Neural cell (in vitro differentiated cells): ENCODE measurements around the gene MRPL58. TPM values are rescaled to one million over a fixed set of nuclear protein-coding genes. Genes with fewer than 3 reads are reported as not detected.

Experiments
- H2AFZ ChIP-seq: fragments of 200-600, 300-800 bp; sonication (generic), shearing (Covaris generic); 2 replicates; pipeline ENCODE4 v1.6.0; 2014; ENCODE audit warnings: low read depth, mild to moderate bottlenecking, antibody characterized with exemption, low read length, moderate library complexity
- H3F3A ChIP-seq: fragments of 200-600 bp; shearing (Covaris generic); 2 replicates; pipeline ENCODE4 v1.6.1; 2016; ENCODE audit warnings: mild to moderate bottlenecking, moderate library complexity, mixed read lengths, antibody characterized with exemption, low read length; ENCODE audit not compliant: insufficient read depth, poor library complexity, severe bottlenecking
- H3K27ac ChIP-seq: fragments of 200-600, 300-800 bp; sonication (generic), shearing (Covaris generic); 2 replicates; pipeline ENCODE4 v1.5.1; 2014; ENCODE audit warnings: mild to moderate bottlenecking, low read length, moderate library complexity
- H3K27me3 ChIP-seq: fragments of 300-800, 200-600 bp; sonication (generic), shearing (Covaris generic); 2 replicates; pipeline ENCODE4 v1.6.0; 2014; ENCODE audit warnings: mild to moderate bottlenecking, low read depth, low read length, moderate library complexity; ENCODE audit not compliant: insufficient read depth
- H3K36me3 ChIP-seq: fragments of 300-800, 200-600 bp; sonication (generic), shearing (Covaris generic); 2 replicates; pipeline ENCODE4 v1.5.1; 2014; ENCODE audit warnings: mild to moderate bottlenecking, antibody characterized with exemption, low read length, moderate library complexity; ENCODE audit not compliant: insufficient read depth
- H3K4me2 ChIP-seq: fragments of 300-800, 200-600 bp; sonication (generic), shearing (Covaris generic); 2 replicates; pipeline ENCODE4 v1.6.0; 2014; ENCODE audit warnings: mild to moderate bottlenecking, low read length
- H3K4me3 ChIP-seq: fragments of 300-800, 200-600 bp; sonication (generic), shearing (Covaris generic); 2 replicates; pipeline ENCODE4 v1.5.1; 2014; ENCODE audit warnings: mild to moderate bottlenecking, low read length, moderate library complexity
- H3K79me2 ChIP-seq: fragments of 200-600 bp; shearing (Covaris generic); replicated peaks from 2 replicates; pipeline ENCODE4 v1.6.0; 2014; ENCODE audit warnings: mild to moderate bottlenecking, low read length, moderate library complexity; ENCODE audit not compliant: insufficient read depth
- H3K9ac ChIP-seq: fragments of 300-800, 200-600 bp; sonication (generic), shearing (Covaris generic); 2 replicates; pipeline ENCODE4 v1.6.1; 2016; ENCODE audit warnings: mild to moderate bottlenecking, low read length, mixed read lengths
- H3K9me2 ChIP-seq: fragments of 200-600 bp; shearing (Covaris generic); 2 replicates; pipeline ENCODE4 v1.6.1; 2016; ENCODE audit warnings: mild to moderate bottlenecking, low read length, mixed read lengths; ENCODE audit not compliant: insufficient read depth
- H3K9me3 ChIP-seq: fragments of 200-600, 300-800 bp; sonication (generic), shearing (Covaris generic); 2 replicates; pipeline ENCODE4 v1.6.1; 2016; ENCODE audit warnings: mild to moderate bottlenecking, mixed run types, low read length, moderate library complexity, mixed read lengths
- H4K20me1 ChIP-seq: fragments of 200-600 bp; shearing (Covaris generic); 2 replicates; pipeline ENCODE4 v1.6.1; 2016; ENCODE audit warnings: mild to moderate bottlenecking, mixed run types; ENCODE audit not compliant: insufficient read depth
- CTCF ChIP-seq: fragments of 450-650 bp; IDR thresholded peaks from 2 replicates; pipeline ENCODE4 v1.5.1; 2014; ENCODE audit warnings: antibody characterized with exemption, mild to moderate bottlenecking, moderate library complexity; ENCODE audit not compliant: poor library complexity, severe bottlenecking
- EP300 ChIP-seq: fragments of 450-650 bp; conservative IDR thresholded peaks from 2 replicates; pipeline ENCODE4 v1.6.1; 2014; ENCODE audit warnings: antibody characterized with exemption, mild to moderate bottlenecking, moderate library complexity; ENCODE audit not compliant: poor library complexity, severe bottlenecking
- EZH2 ChIP-seq: fragments of 200-600, 300-800 bp; shearing (Covaris generic), sonication (generic); IDR thresholded peaks from 2 replicates; pipeline ENCODE4 v1.6.1; 2014; ENCODE audit warnings: antibody characterized with exemption, low read length, borderline replicate concordance, mild to moderate bottlenecking; ENCODE audit not compliant: insufficient read depth, poor library complexity, severe bottlenecking
- MXI1 ChIP-seq: fragments of 450-650 bp; conservative IDR thresholded peaks from 2 replicates; pipeline ENCODE4 v1.6.1; 2014; ENCODE audit warnings: antibody characterized with exemption, mild to moderate bottlenecking; ENCODE audit not compliant: poor library complexity, severe bottlenecking
- POLR2AphosphoS5 ChIP-seq: IDR thresholded peaks from 2 replicates; pipeline ENCODE4 v1.6.1; 2012
- RAD21 ChIP-seq: fragments of 450-650 bp; conservative IDR thresholded peaks from 2 replicates; pipeline ENCODE4 v1.6.1; 2014; ENCODE audit warnings: antibody characterized with exemption, mild to moderate bottlenecking, moderate library complexity
- SMC3 ChIP-seq: fragments of 450-650 bp; conservative IDR thresholded peaks from 2 replicates; pipeline ENCODE4 v1.6.1; 2014; ENCODE audit warnings: antibody characterized with exemption, mild to moderate bottlenecking, moderate library complexity; ENCODE audit not compliant: poor library complexity
- TAF1 ChIP-seq: IDR thresholded peaks from 2 replicates; pipeline ENCODE4 v1.6.1; 2012; ENCODE audit warnings: low read depth
- polyA plus RNA-seq: library from polyadenylated mRNA; depleted of rRNA; stranded (reverse); fragments of >200 nt; gene quantifications from 2 replicates; pipeline ENCODE4 v1.2.3, GENCODE V29; 2014
- TF ChIP-seq, protein P1 (sequence below): IDR thresholded peaks from 2 replicates; pipeline ENCODE4 v1.6.1; 2012; ENCODE audit warnings: borderline replicate concordance

MRPL58 gene
- polyA plus RNA-seq, 1 donor from 2014 or later = 47.4 TPM

- H3K27ac ChIP-seq = peak overlapping the region; percentile 32
- peak overlapping the region; percentile 28 for H2AFZ ChIP-seq
- no peaks in the 10 kb centered on the region for H3K27me3 ChIP-seq
- H3K9me2 ChIP-seq = no peaks in the 10 kb centered on the region
- H4K20me1 ChIP-seq = no peaks in the 10 kb centered on the region
- H3K4me2 ChIP-seq = peak overlapping the region; percentile 85
- no peaks in the 10 kb centered on the region for H3K36me3 ChIP-seq
- peaks cover 16% of the 10 kb centered on the region for H3K79me2 ChIP-seq
- no peaks in the 10 kb centered on the region for H3K9me3 ChIP-seq
- H3K9ac ChIP-seq = peak overlapping the region; percentile 97
- H3K4me3 ChIP-seq = peak overlapping the region; percentile 100
- TF ChIP-seq CTCF = no peak
- peak; percentile 33 for TF ChIP-seq MXI1
- H3F3A ChIP-seq = no peaks in the 10 kb centered on the region
These were observed 35.1 kb downstream of the MRPL58 start for GRCh38 chr17:75047398-75048098.

DNA sequence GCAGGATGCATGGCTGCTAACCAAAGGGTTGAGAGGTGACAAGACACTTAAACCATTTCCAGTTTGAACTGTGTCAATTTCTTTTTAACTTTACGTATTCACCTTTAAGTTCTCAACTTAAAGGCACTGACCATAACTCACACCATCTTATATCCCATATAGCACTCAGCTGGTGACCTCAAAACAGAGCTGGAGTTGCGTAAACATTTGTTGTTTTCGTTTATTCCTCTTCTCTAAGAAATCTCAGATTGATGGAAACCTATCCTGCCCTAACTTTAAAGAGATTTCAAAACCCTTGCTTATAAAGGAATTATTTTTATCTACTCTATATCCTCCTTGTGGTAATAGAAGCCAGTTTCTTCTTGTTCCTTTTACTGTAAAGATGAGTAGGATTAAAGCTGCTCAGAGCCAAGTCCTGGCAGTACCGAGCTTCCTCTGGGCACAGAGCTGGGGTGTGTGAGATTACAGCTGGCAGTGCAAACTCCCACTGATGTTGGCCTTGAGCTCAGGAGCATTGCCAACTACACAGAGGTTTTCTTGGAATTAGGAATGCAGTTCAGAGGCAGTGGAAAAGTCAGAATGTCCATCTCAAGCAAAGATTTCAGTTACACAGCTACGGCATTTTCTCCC, 35.9 kb downstream of the MRPL58 start:
- peaks cover 16% of the 10 kb centered on the region for H3K79me2 ChIP-seq
- no peaks in the 10 kb centered on the region for H3K36me3 ChIP-seq
- H3K4me2 ChIP-seq = peak overlapping the region; percentile 85
- no peaks in the 10 kb centered on the region for H3K9me2 ChIP-seq
- no peaks in the 10 kb centered on the region for H3K9me3 ChIP-seq
- no peaks in the 10 kb centered on the region for H3K27me3 ChIP-seq
- H3K27ac ChIP-seq = no peak overlapping the region
- no peak overlapping the region for H2AFZ ChIP-seq
- H3K9ac ChIP-seq = peak overlapping the region; percentile 97
- H3F3A ChIP-seq = no peaks in the 10 kb centered on the region
- no peak for TF ChIP-seq POLR2AphosphoS5
- no peak for TF ChIP-seq CTCF
- no peak for TF ChIP-seq EP300
- no peak for TF ChIP-seq MXI1
- H3K4me3 ChIP-seq = peak overlapping the region; percentile 100
- H4K20me1 ChIP-seq = no peaks in the 10 kb centered on the region

DNA sequence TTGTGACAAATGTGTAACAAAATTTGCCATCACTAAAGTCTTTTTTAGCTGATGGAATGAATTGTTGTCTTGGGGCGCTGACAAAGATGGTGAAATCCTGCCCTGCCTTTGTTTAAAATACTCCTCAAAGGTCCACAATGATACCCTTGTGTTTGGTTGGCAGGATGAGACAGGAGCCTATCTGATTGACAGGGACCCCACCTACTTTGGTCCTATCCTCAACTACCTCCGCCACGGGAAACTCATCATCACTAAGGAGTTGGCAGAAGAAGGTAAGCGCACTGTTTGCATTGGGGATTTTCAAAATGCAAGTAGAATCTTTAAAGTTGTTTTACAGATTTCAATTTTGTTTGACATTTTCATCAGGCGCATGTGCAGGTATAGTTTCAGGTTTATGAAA, 36.6 kb downstream of the MRPL58 start:
- peak overlapping the region; percentile 100 for H3K4me3 ChIP-seq
- no peaks in the 10 kb centered on the region for H3F3A ChIP-seq
- H4K20me1 ChIP-seq = no peaks in the 10 kb centered on the region
- H3K36me3 ChIP-seq = no peaks in the 10 kb centered on the region
- TF ChIP-seq, protein P1, sequence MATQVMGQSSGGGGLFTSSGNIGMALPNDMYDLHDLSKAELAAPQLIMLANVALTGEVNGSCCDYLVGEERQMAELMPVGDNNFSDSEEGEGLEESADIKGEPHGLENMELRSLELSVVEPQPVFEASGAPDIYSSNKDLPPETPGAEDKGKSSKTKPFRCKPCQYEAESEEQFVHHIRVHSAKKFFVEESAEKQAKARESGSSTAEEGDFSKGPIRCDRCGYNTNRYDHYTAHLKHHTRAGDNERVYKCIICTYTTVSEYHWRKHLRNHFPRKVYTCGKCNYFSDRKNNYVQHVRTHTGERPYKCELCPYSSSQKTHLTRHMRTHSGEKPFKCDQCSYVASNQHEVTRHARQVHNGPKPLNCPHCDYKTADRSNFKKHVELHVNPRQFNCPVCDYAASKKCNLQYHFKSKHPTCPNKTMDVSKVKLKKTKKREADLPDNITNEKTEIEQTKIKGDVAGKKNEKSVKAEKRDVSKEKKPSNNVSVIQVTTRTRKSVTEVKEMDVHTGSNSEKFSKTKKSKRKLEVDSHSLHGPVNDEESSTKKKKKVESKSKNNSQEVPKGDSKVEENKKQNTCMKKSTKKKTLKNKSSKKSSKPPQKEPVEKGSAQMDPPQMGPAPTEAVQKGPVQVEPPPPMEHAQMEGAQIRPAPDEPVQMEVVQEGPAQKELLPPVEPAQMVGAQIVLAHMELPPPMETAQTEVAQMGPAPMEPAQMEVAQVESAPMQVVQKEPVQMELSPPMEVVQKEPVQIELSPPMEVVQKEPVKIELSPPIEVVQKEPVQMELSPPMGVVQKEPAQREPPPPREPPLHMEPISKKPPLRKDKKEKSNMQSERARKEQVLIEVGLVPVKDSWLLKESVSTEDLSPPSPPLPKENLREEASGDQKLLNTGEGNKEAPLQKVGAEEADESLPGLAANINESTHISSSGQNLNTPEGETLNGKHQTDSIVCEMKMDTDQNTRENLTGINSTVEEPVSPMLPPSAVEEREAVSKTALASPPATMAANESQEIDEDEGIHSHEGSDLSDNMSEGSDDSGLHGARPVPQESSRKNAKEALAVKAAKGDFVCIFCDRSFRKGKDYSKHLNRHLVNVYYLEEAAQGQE = no peak
- TF ChIP-seq CTCF (no peak), SMC3 (no peak), EP300 (no peak), MXI1 (no peak), RAD21 (no peak), EZH2 (no peak), POLR2AphosphoS5 (no peak), TAF1 (no peak)
- peaks cover 16% of the 10 kb centered on the region for H3K79me2 ChIP-seq
- no peaks in the 10 kb centered on the region for H3K9me2 ChIP-seq
- H3K27ac ChIP-seq = no peak overlapping the region
- no peak overlapping the region for H2AFZ ChIP-seq
- no peak overlapping the region for H3K4me2 ChIP-seq
- no peaks in the 10 kb centered on the region for H3K9me3 ChIP-seq
- no peak overlapping the region for H3K9ac ChIP-seq
- H3K27me3 ChIP-seq = no peaks in the 10 kb centered on the region
